ENCODE measurements around the gene PKNOX2. TPM values are rescaled to one million over a fixed set of nuclear protein-coding genes. Genes with fewer than 3 reads are reported as not detected.

Gene PKNOX2
- total RNA-seq, 2 experiments from 2014 or later: not detected

Other genes with a start within 250 kb of the PKNOX2 start
- gene HEPN1, start 245.5 kb upstream of the PKNOX2 start, total RNA-seq: not detected
- not detected for gene HEPACAM, start 228.7 kb upstream of the PKNOX2 start, total RNA-seq
- gene CCDC15, start 210.5 kb upstream of the PKNOX2 start, total RNA-seq: 1 to 10 TPM; 5.6 to 6.4 TPM
- gene SLC37A2, start 101.4 kb upstream of the PKNOX2 start, total RNA-seq: under 1 TPM; 0.46 to 0.93 TPM
- 10 to 100 TPM; 12.8 to 14.8 TPM for gene TMEM218, start 53.1 kb upstream of the PKNOX2 start, total RNA-seq

Data from activated CD4-positive, alpha-beta memory T cell treated with anti-CD3 and anti-CD28 coated beads for 36 hours (primary cell).